D721Med (cell line): ENCODE results near the gene MEPE.

Experiments used
- DNase-seq: peaks from one replicate; pipeline ENCODE4 v3.0.0; 2011; ENCODE audit warnings: low spot score; ENCODE audit not compliant: insufficient read length
- FAIRE-seq: peaks from 2 replicates; lab custom pipeline; 2011; peaks lifted over from hg19 to GRCh38; lab: Jason Lieb, UNC
- TF ChIP-seq, protein P1 (sequence below): IDR thresholded peaks from 2 replicates; pipeline ENCODE4 v1.5.1; 2012; ENCODE audit warnings: mild to moderate bottlenecking, control low read depth; ENCODE audit not compliant: insufficient read depth; ENCODE audit errors: missing control alignments

Gene MEPE

DNA sequence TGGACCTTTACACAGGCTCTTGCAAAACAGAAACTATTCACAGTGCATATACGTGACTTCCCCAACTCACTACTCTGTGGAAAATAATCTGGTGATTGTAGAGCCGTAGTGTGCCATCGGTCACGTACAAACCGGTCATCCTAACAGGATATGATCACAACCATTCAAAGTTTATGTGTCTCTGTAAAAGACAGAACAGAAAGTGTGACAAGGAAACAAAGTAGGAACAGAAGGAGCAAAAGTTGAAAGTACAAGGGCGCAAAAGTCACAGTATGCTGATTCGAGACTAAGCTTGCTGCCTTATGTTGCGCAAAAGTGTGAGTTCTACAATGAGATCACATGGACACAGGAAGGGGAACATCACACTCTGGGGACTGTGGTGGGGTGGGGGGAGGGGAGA, 18.6 kb downstream of the MEPE start:
- FAIRE-seq, result no peak
- TF ChIP-seq, protein P1, sequence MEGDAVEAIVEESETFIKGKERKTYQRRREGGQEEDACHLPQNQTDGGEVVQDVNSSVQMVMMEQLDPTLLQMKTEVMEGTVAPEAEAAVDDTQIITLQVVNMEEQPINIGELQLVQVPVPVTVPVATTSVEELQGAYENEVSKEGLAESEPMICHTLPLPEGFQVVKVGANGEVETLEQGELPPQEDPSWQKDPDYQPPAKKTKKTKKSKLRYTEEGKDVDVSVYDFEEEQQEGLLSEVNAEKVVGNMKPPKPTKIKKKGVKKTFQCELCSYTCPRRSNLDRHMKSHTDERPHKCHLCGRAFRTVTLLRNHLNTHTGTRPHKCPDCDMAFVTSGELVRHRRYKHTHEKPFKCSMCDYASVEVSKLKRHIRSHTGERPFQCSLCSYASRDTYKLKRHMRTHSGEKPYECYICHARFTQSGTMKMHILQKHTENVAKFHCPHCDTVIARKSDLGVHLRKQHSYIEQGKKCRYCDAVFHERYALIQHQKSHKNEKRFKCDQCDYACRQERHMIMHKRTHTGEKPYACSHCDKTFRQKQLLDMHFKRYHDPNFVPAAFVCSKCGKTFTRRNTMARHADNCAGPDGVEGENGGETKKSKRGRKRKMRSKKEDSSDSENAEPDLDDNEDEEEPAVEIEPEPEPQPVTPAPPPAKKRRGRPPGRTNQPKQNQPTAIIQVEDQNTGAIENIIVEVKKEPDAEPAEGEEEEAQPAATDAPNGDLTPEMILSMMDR, result no peak
- no peak for DNase-seq

DNA sequence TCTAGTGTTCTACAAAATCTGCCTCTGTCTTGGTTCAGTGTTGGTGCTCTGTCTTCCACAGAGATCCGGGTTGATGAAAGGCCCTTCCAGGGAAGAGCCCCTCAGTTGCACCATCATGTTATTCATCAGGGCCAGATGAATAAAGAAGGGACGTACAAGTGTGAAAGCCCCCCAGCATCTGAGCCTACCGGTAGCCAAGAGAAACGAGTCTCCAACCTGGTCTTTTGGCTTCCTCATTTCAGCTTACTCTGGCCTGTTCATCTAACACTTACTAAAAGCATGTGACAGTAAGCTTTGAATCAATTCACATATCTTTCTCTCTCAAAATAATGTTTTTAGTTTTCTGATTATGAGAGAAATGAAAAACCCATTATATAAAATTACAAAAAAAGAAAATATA, 19.2 kb downstream of the MEPE start:
- DNase-seq, result no peak

DNA sequence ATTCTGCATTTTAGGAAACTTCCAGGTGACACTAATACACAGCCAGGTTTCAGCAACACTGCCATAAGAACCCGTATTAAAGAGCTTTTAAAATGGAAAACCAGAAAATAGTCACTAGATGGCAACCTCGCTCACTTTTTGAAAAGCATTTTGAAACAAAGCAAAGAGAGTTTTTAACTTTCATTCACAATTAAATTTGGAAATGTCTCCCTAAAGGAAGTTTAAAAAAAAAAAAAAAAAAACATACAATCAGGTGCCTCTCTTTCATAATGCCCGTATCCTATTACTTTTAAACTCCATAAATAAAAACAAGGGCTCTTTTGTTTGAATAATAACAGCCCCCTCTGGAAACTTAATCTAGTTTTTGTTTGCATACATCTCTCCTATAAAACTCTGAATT, 20.3 kb downstream of the MEPE start:
- no peak for FAIRE-seq
- DNase-seq, result no peak
- TF ChIP-seq, protein P1, result peak; percentile 63

More for the DNA sequence above, 19.2 kb downstream of the MEPE start:
- no peak for FAIRE-seq
- TF ChIP-seq, protein P1, result no peak

DNA sequence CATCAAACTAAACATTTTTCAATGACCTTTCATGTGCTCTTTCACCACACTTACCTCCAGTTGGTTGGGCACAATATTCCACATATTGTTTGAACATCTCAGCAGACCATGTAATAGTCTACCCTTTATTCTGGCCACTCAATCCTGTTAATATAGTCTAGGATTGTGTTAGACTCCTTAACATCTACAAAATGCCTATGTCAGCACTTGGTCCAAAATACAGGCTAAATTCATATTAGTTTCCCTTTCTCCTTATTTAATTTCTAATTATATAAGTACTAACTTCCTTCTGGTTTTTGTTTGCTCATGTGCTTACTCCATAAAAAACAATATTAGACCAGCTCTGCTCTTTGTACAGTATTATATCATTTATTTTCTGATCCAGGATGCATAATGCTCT, 21.1 kb downstream of the MEPE start:
- no peak for FAIRE-seq
- TF ChIP-seq, protein P1, result no peak
- no peak for DNase-seq

GRCh38 chr4:87855559-87855958, 22.8 kb downstream of the MEPE start:
- TF ChIP-seq, protein P1, result no peak
- no peak for FAIRE-seq
- no peak for DNase-seq

DNA sequence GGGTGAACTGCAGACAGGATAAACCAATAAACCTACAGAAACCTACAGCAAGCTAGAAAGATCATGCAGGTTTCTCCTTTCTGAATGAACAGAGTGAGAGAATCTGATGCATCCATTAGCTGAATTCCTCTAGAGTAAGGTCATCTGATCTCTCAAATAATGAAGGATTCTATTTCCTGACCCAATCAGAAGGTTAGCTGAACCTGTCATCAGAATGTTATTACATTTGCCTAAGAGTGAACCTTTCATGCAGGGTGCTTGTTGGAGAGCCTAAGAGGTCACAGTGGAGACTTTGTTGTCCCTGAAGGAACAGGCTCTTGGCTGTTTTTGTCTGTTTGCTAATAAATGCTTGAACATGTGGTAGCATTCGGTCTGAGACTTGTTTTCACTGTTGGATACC, 24.0 kb downstream of the MEPE start:
- TF ChIP-seq, protein P1, result no peak
- DNase-seq (no peak), FAIRE-seq (no peak)

DNA sequence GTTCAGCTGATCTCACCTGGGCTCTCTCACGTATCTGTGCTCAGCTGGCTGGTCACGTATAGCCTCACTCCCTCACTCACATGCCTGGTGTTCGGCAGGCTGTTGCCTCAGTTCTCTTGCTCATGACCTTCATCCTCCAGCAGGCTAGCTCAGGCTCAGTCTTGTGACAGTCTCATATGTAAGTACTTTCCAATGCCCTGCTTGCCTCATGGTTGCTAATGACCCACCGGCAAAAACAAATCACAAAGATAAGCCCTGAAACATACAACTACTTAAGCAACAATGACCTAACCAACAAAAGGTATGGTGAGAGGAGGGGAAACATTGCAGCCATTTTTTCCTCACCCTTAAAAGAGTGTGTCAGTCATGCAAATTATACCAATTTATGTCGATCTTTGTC, 25.0 kb downstream of the MEPE start:
- FAIRE-seq (no peak), DNase-seq (no peak)
- TF ChIP-seq, protein P1, result no peak
